Measurements from ENCODE around the gene CD226. TPM values are rescaled to one million over a fixed set of nuclear protein-coding genes. Genes with fewer than 3 reads are reported as not detected.

The CD226 gene
- total RNA-seq, 1 donor from 2014 or later, result 5.8 TPM

- Histone ChIP-seq H3K4me1 (no peaks in the 10 kb centered on the region), H3K27me3 (no peaks in the 10 kb centered on the region), H3K9me3 (no peaks in the 10 kb centered on the region), H3K36me3 (no peaks in the 10 kb centered on the region), H3K4me3 (no peak overlapping the region), H3K27ac (no peak overlapping the region)
- intact Hi-C loops (cut with DNase I), result no loop called here
- no peak for ATAC-seq
- no peak for TF ChIP-seq CTCF (IDR thresholded peaks at IDR 0.05)
- no peak for DNase-seq
Measured at GRCh38 chr18:69843015-69843414, 104.7 kb downstream of the CD226 start.

GRCh38 chr18:69841117-69841516, 106.6 kb downstream of the CD226 start:
- no peak for ATAC-seq
- TF ChIP-seq CTCF (IDR thresholded peaks at IDR 0.05), result no peak
- no peaks in the 10 kb centered on the region for H3K4me1 ChIP-seq

GRCh38 chr18:69840445-69840844, 107.2 kb downstream of the CD226 start:
- no peak overlapping the region for H3K27ac ChIP-seq
- no peaks in the 10 kb centered on the region for H3K36me3 ChIP-seq
- no peak for DNase-seq
- no peak overlapping the region for H3K4me3 ChIP-seq
- intact Hi-C loops (cut with DNase I), result no loop called here
- no peak for ATAC-seq
- no peaks in the 10 kb centered on the region for H3K9me3 ChIP-seq
- TF ChIP-seq CTCF (IDR thresholded peaks at IDR 0.05), result no peak
- no peaks in the 10 kb centered on the region for H3K4me1 ChIP-seq
- H3K27me3 ChIP-seq, result no peaks in the 10 kb centered on the region

More at GRCh38 chr18:69841117-69841516, 106.6 kb downstream of the CD226 start:
- H3K4me3 ChIP-seq, result no peak overlapping the region
- intact Hi-C loops (cut with DNase I), result no loop called here
- H3K36me3 ChIP-seq, result no peaks in the 10 kb centered on the region
- no peaks in the 10 kb centered on the region for H3K9me3 ChIP-seq
- H3K27ac ChIP-seq, result no peak overlapping the region
- DNase-seq, result no peak
- no peaks in the 10 kb centered on the region for H3K27me3 ChIP-seq

- intact Hi-C loops (cut with DNase I), result no loop called here
Measured at GRCh38 chr18:69840001-69840400, 107.7 kb downstream of the CD226 start.

GRCh38 chr18:69839497-69839896, 108.2 kb downstream of the CD226 start:
- DNase-seq (no peak), ATAC-seq (peak; percentile 10)
- intact Hi-C loops (cut with DNase I), result no loop called here
- Histone ChIP-seq H3K9me3 (no peaks in the 10 kb centered on the region), H3K4me1 (no peaks in the 10 kb centered on the region), H3K36me3 (no peaks in the 10 kb centered on the region), H3K27me3 (no peaks in the 10 kb centered on the region), H3K4me3 (no peak overlapping the region), H3K27ac (no peak overlapping the region)
- no peak for TF ChIP-seq CTCF (IDR thresholded peaks at IDR 0.05)

More at GRCh38 chr18:69840001-69840400, 107.7 kb downstream of the CD226 start:
- H3K27me3 ChIP-seq, result no peaks in the 10 kb centered on the region
- DNase-seq (no peak), ATAC-seq (no peak)
- H3K4me1 ChIP-seq, result no peaks in the 10 kb centered on the region
- H3K36me3 ChIP-seq, result no peaks in the 10 kb centered on the region
- no peaks in the 10 kb centered on the region for H3K9me3 ChIP-seq
- H3K4me3 ChIP-seq, result no peak overlapping the region
- TF ChIP-seq CTCF (IDR thresholded peaks at IDR 0.05), result no peak
- no peak overlapping the region for H3K27ac ChIP-seq

Measured in upper lobe of right lung (tissue), 1 donor.